K562 (cell line): ENCODE results near the gene AGPAT1.
A peak's percentile ranks its signal among the peaks of the same experiment; 100 is the strongest.

Experiments
- EP300 ChIP-seq: IDR thresholded peaks from 2 replicates; pipeline ENCODE4 v1.6.1; 2012; ENCODE audit warnings: low read length, improper control_type of control experiment
- HOXB6 ChIP-seq: fragments of 250-450 bp; sonication (Bioruptor Pico); IDR thresholded peaks from 2 replicates; pipeline ENCODE4 v1.5.1; 2022; ENCODE audit warnings: mild to moderate bottlenecking, borderline replicate concordance
- KLF10 ChIP-seq: fragments of 250-450 bp; sonication (Bioruptor Pico); IDR thresholded peaks from 2 replicates; pipeline ENCODE4 v1.6.1; 2021; ENCODE audit warnings: matching md5 sums
- MAFG ChIP-seq: fragments of 450-650 bp; conservative IDR thresholded peaks from 2 replicates; pipeline ENCODE4 v1.6.1; 2016; ENCODE audit warnings: missing genetic modification characterization, missing compliant biosample characterization
- MCM5 ChIP-seq: fragments of 450-650 bp; IDR thresholded peaks from 2 replicates; pipeline ENCODE4 v1.6.1; 2016; ENCODE audit warnings: low read depth
- NFYB ChIP-seq: IDR thresholded peaks from 2 replicates; pipeline ENCODE4 v1.6.1; 2011; ENCODE audit warnings: mild to moderate bottlenecking, moderate library complexity; ENCODE audit not compliant: insufficient read length; ENCODE audit errors: extremely low read depth
- PHTF2 ChIP-seq: fragments of 250-450 bp; sonication (Bioruptor Pico); IDR thresholded peaks from 2 replicates; pipeline ENCODE4 v1.5.0; 2021; ENCODE audit warnings: mild to moderate bottlenecking
- POLR2A ChIP-seq: fragments of 450-650 bp; conservative IDR thresholded peaks from 2 replicates; pipeline ENCODE4 v1.6.1; 2016
- SETDB1 ChIP-seq: IDR thresholded peaks from one replicate; pipeline ENCODE4 v1.6.1; 2012; ENCODE audit warnings: low read length, control low read depth, inconsistent platforms
- ZFP36 ChIP-seq: fragments of 150-350 bp; IDR thresholded peaks from 2 replicates; pipeline ENCODE4 v1.6.1; 2018; ENCODE audit warnings: low read length, low read depth; ENCODE audit not compliant: partially characterized antibody
- ZNF184 ChIP-seq: sonication (generic); formaldehyde crosslinking; IDR thresholded peaks from 2 replicates; pipeline ENCODE4 v1.5.0; 2020; ENCODE audit warnings: missing genetic modification reagents
- ZNF23 ChIP-seq: fragments of 250-450 bp; sonication (Bioruptor Pico); IDR thresholded peaks from 2 replicates; pipeline ENCODE4 v1.4.0; 2020; ENCODE audit warnings: mild to moderate bottlenecking
- TF ChIP-seq, protein P1 (sequence below), 3 experiments: IDR thresholded peaks in 2 of 3; conservative IDR thresholded peaks in 1 of 3; 2 replicates each; pipeline ENCODE4 v1.5.1; 2011 to 2012; ENCODE audit warnings: low read length in 3 of 3, mild to moderate bottlenecking in 3 of 3, control low read depth in 2 of 3, improper control_type of control experiment in 1 of 3, inconsistent platforms in 1 of 3, low read depth in 1 of 3, mixed read lengths in 1 of 3, moderate library complexity in 1 of 3; ENCODE audit not compliant: insufficient read depth in 2 of 3
- TF ChIP-seq, protein P2 (sequence below): sonication (generic); formaldehyde crosslinking; IDR thresholded peaks from 2 replicates; pipeline ENCODE4 v1.9.0; 2022; ENCODE audit warnings: mild to moderate bottlenecking, missing genetic modification reagents

DNA sequence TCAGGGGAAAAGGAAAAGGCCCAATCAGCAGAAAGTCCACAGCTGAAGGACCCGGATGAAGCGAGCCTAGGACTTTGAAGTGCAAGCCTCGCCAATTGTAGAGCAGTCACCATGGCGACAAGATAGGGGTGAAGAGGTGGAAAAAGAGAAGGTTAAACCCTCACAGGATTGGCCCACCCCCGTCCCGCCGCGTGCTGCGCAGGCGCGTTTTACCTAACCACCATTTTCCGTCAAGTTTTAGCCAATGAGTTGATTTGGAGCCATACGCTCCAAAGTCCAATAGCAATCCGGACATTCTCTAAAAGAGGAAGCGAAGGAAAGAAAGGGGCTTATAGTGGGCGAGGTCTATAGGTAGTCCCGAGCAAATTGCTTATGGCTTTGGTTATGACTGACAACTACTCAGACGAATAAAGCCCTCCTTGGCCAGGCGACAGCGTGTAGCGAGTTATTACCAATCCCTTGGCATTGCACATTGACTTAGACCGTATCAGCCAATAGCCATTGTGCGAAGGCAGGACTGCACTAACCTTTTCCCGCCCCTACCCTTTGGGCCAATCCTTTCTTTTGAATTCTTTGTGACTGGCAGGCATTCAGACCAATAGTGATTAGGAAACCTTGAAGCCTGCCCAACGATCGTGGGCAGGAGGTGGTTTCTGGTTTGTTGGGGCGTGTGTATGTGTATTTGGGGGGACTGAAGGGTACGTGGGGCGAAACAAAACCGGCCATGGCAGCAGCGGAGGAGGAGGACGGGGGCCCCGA, 2.1 kb upstream of the AGPAT1 start, which contains the start of gene RNF5:
- TF ChIP-seq NFYB (peak; percentile 99), MAFG (tag) (peak; percentile 99), POLR2A (peak; percentile 77), MCM5 (no peak), HOXB6 (CRISPR knock-in tag) (no peak), ZNF23 (CRISPR knock-in tag) (no peak), EP300 (no peak; the same call in 1 of the 2 replicates), PHTF2 (CRISPR knock-in tag) (no peak), KLF10 (CRISPR knock-in tag) (no peak), ZFP36 (no peak), SETDB1 (no peak), ZNF184 (CRISPR knock-in tag) (no peak)
- TF ChIP-seq, protein P1, sequence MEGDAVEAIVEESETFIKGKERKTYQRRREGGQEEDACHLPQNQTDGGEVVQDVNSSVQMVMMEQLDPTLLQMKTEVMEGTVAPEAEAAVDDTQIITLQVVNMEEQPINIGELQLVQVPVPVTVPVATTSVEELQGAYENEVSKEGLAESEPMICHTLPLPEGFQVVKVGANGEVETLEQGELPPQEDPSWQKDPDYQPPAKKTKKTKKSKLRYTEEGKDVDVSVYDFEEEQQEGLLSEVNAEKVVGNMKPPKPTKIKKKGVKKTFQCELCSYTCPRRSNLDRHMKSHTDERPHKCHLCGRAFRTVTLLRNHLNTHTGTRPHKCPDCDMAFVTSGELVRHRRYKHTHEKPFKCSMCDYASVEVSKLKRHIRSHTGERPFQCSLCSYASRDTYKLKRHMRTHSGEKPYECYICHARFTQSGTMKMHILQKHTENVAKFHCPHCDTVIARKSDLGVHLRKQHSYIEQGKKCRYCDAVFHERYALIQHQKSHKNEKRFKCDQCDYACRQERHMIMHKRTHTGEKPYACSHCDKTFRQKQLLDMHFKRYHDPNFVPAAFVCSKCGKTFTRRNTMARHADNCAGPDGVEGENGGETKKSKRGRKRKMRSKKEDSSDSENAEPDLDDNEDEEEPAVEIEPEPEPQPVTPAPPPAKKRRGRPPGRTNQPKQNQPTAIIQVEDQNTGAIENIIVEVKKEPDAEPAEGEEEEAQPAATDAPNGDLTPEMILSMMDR (IDR thresholded peaks at IDR 0.05 in 2 of 3, conservative IDR thresholded peaks at IDR 0.05 in 1 of 3; ENCODE audit: insufficient read depth in 2 of 3, low read depth in 1 of 3, low read length in 3 of 3) = no peak
- TF ChIP-seq, protein P2, sequence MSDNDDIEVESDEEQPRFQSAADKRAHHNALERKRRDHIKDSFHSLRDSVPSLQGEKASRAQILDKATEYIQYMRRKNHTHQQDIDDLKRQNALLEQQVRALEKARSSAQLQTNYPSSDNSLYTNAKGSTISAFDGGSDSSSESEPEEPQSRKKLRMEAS = peak; percentile 89
